HepG2 (cell line): ENCODE data around the gene ITGB2. TPM values are rescaled to one million over a fixed set of nuclear protein-coding genes. Genes with fewer than 3 reads are reported as not detected.

Experiments
- ATAC-seq: fragments of 200-7000 bp; cut with Tn5 transposase; 3 replicates; pipeline ENCODE4 v1.9.1; 2020; ENCODE audit warnings: mild to moderate bottlenecking, moderate library complexity
- BruUV-seq: library from RNA; stranded (reverse); fragments of 400-500 nt; replicated peaks from 2 replicates; lab custom pipeline; 2021; lab: Mats Ljungman, UMichigan
- CTCF ChIA-PET: fragments of 300-600 bp; formaldehyde crosslinking; extraction: SDS; loops from one replicate; lab custom pipeline; 2021; ENCODE audit warnings: low total read pairs, inconsistent platforms, low intra/inter-chr PET ratio; lab: Yijun Ruan, JAX
- POLR2A ChIA-PET: fragments of 350-600 bp; sonication (Branson Sonifier 250); formaldehyde crosslinking; loops from one replicate; lab custom pipeline; 2020; ENCODE audit warnings: antibody characterized with exemption, inconsistent platforms; lab: Yijun Ruan, JAX
- DNase-seq: peaks from one replicate; pipeline ENCODE4 v3.0.0-alpha.2; 2015; ENCODE audit warnings: low spot score
- FAIRE-seq: peaks from 3 replicates; lab custom pipeline; 2011; peaks lifted over from hg19 to GRCh38; lab: Jason Lieb, UNC
- H2AFZ ChIP-seq: one replicate; pipeline ENCODE4 v1.6.1; 2011; ENCODE audit warnings: low read length, inconsistent platforms
- H3K27ac ChIP-seq: fragments of 300-600 bp; 3 replicates; pipeline ENCODE4 v1.8.0; 2011; ENCODE audit warnings: mixed run types, mild to moderate bottlenecking, mixed read lengths, low read length, inconsistent platforms; ENCODE audit not compliant: insufficient read depth; ENCODE audit errors: extremely low read length
- H3K27me3 ChIP-seq, 2 experiments: fragments of 200-600 bp in 1 of 2; 2 replicates in 1 of 2; 3 replicates in 1 of 2; pipeline versions ENCODE4 v1.6.0 to v1.8.0; 2011; ENCODE audit warnings: low read length in 2 of 2, mild to moderate bottlenecking in 2 of 2, moderate library complexity in 2 of 2, inconsistent platforms in 1 of 2; ENCODE audit not compliant: insufficient read depth in 2 of 2, control insufficient read depth in 1 of 2
- H3K36me3 ChIP-seq, 2 experiments: fragments of 200-600 bp in 1 of 2; replicated peaks in 1 of 2; 2 replicates in 1 of 2; 3 replicates in 1 of 2; pipeline versions ENCODE4 v1.5.1 to v1.8.0; 2011; ENCODE audit warnings: low read length in 2 of 2, inconsistent platforms in 1 of 2; ENCODE audit not compliant: insufficient read depth in 2 of 2, control insufficient read depth in 1 of 2
- H3K4me1 ChIP-seq: 2 replicates; pipeline ENCODE4 v1.5.1; 2012; ENCODE audit warnings: low read length, inconsistent platforms; ENCODE audit not compliant: insufficient read depth
- H3K4me2 ChIP-seq: 2 replicates; pipeline ENCODE4 v1.6.0; 2011; ENCODE audit warnings: low read depth, low read length, inconsistent platforms
- H3K4me3 ChIP-seq, 3 experiments: fragments of 200-600 bp in 1 of 3; sonication (generic), shearing (Covaris generic) in 1 of 3; replicated peaks in 1 of 3; 2 replicates each; pipeline ENCODE4 v1.5.1; 2011 to 2016; ENCODE audit warnings: low read length in 3 of 3, inconsistent platforms in 2 of 3, low read depth in 2 of 3, mild to moderate bottlenecking in 2 of 3, control low read depth in 1 of 3, mixed read lengths in 1 of 3; ENCODE audit not compliant: insufficient read depth in 1 of 3
- H3K79me2 ChIP-seq: one replicate; pipeline ENCODE4 v1.6.1; 2011; ENCODE audit warnings: low read length, inconsistent platforms; ENCODE audit not compliant: insufficient read depth
- H3K9ac ChIP-seq: 2 replicates; pipeline ENCODE4 v1.6.0; 2011; ENCODE audit warnings: mild to moderate bottlenecking, low read depth, low read length, inconsistent platforms; ENCODE audit not compliant: insufficient read depth
- H3K9me3 ChIP-seq: 2 replicates; pipeline ENCODE4 v1.5.1; 2012; ENCODE audit warnings: mild to moderate bottlenecking, low read length
- H4K20me1 ChIP-seq: 2 replicates; pipeline ENCODE4 v1.6.0; 2011; ENCODE audit warnings: inconsistent platforms, mild to moderate bottlenecking, low read length, moderate library complexity; ENCODE audit not compliant: insufficient read depth
- CERS6 ChIP-seq: sonication (generic); formaldehyde crosslinking; IDR thresholded peaks from 2 replicates; pipeline ENCODE4 v1.5.0; 2020; ENCODE audit warnings: missing genetic modification reagents
- CREB1 ChIP-seq, 2 experiments: fragments of 450-650 bp in 1 of 2; IDR thresholded peaks; 2 replicates each; pipeline ENCODE4 v1.6.1; 2016 to 2017; ENCODE audit warnings: control low read depth in 1 of 2, mild to moderate bottlenecking in 1 of 2, missing compliant biosample characterization in 1 of 2, missing genetic modification characterization in 1 of 2
- FOXA3 ChIP-seq: IDR thresholded peaks from 2 replicates; pipeline ENCODE4 v1.6.1; 2016; ENCODE audit warnings: missing genetic modification reagents, missing compliant biosample characterization
- HMGXB3 ChIP-seq: sonication (generic); formaldehyde crosslinking; IDR thresholded peaks from 2 replicates; pipeline ENCODE4 v1.4.0; 2020; ENCODE audit warnings: missing genetic modification reagents, borderline replicate concordance
- JUNB ChIP-seq: sonication (generic); formaldehyde crosslinking; IDR thresholded peaks from 2 replicates; pipeline ENCODE4 v1.8.0; 2022; ENCODE audit warnings: missing genetic modification reagents, mild to moderate bottlenecking, borderline replicate concordance
- NR2F1 ChIP-seq, 2 experiments: fragments of 450-650 bp in 1 of 2; formaldehyde crosslinking in 1 of 2; IDR thresholded peaks; 2 replicates each; pipeline versions ENCODE4 v1.5.0 to v1.6.1; 2016 to 2020; ENCODE audit warnings: mild to moderate bottlenecking in 1 of 2, missing compliant biosample characterization in 1 of 2, missing genetic modification reagents in 1 of 2, moderate library complexity in 1 of 2
- RBFOX2 ChIP-seq: fragments of 200-400 bp; formaldehyde crosslinking; IDR thresholded peaks from 2 replicates; pipeline ENCODE4 v1.6.1; 2017; ENCODE audit warnings: low read depth, mild to moderate bottlenecking, low read length
- STAT5B ChIP-seq: sonication (generic); formaldehyde crosslinking; IDR thresholded peaks from 2 replicates; pipeline ENCODE4 v1.4.0; 2020; ENCODE audit warnings: missing genetic modification reagents
- ZC3H13 ChIP-seq: sonication (generic); formaldehyde crosslinking; IDR thresholded peaks from 2 replicates; pipeline ENCODE4 v1.8.1; 2023; ENCODE audit warnings: mild to moderate bottlenecking, missing genetic modification reagents, moderate library complexity
- ZKSCAN5 ChIP-seq: sonication (generic); formaldehyde crosslinking; IDR thresholded peaks from 2 replicates; pipeline ENCODE4 v1.5.1; 2020; ENCODE audit warnings: mild to moderate bottlenecking, missing genetic modification reagents
- ZNF138 ChIP-seq: sonication (generic); formaldehyde crosslinking; IDR thresholded peaks from 2 replicates; pipeline ENCODE4 v1.5.0; 2020; ENCODE audit warnings: mild to moderate bottlenecking, low read depth, missing genetic modification reagents
- ZNF275 ChIP-seq: sonication (generic); formaldehyde crosslinking; IDR thresholded peaks from 2 replicates; pipeline ENCODE4 v1.8.0; 2022; ENCODE audit warnings: missing genetic modification reagents, mild to moderate bottlenecking, inconsistent platforms, borderline replicate concordance
- ZNF567 ChIP-seq: sonication (generic); formaldehyde crosslinking; IDR thresholded peaks from 2 replicates; pipeline ENCODE4 v1.8.1; 2023; ENCODE audit warnings: mild to moderate bottlenecking, missing genetic modification reagents, borderline replicate concordance
- ZNF703 ChIP-seq: sonication (generic); formaldehyde crosslinking; IDR thresholded peaks from 2 replicates; pipeline ENCODE4 v1.5.1; 2020; ENCODE audit warnings: missing genetic modification reagents, mild to moderate bottlenecking, moderate library complexity, borderline replicate concordance
- ZZZ3 ChIP-seq: sonication (generic); formaldehyde crosslinking; IDR thresholded peaks from 2 replicates; pipeline ENCODE4 v1.4.0; 2020; ENCODE audit warnings: missing genetic modification reagents, mild to moderate bottlenecking, borderline replicate concordance
- WGBS: methylation state at CpG from one replicate; pipeline ENCODE4 v1.1.6; 2017; ENCODE audit warnings: low lambda C conversion rate; 5-methylcytosine and 5-hydroxymethylcytosine counted together
- in situ Hi-C: cut with HindIII; loops from 2 replicates; pipeline ENCODE4 v1.10.0; 2017; ENCODE audit warnings: low pct_unique_long_range_greater_than_20kb; ENCODE audit not compliant: extremely low pct_ligation_motif_present
- intact Hi-C: fragments of 100-400 bp; cut with micrococcal nuclease; formaldehyde crosslinking; loops from one replicate; pipeline ENCODE4 v1.10.0; 2022; ENCODE audit not compliant: unreplicated experiment
- polyA plus RNA-seq, 8 experiments: library from polyadenylated mRNA; depleted of rRNA in 3 of 8; stranded (reverse) in 7 of 8; unstranded in 1 of 8; fragments of >200 nt; fragmentation: Illumina TruSeq in 4 of 8; extraction: Trizol in 4 of 8; gene quantifications; 2 replicates each; pipeline versions ENCODE4 v1.2.1 to v1.2.3, GENCODE V29; 2011 to 2016; ENCODE audit warnings: low read depth in 4 of 8, missing spikeins in 1 of 8, mixed read lengths in 1 of 8; ENCODE audit not compliant: insufficient read depth in 1 of 8
- total RNA-seq, 5 experiments: library from RNA; depleted of rRNA; stranded (reverse); fragments of >200 nt; fragmentation: Illumina TruSeq; extraction: Trizol; gene quantifications; 2 replicates each; pipeline ENCODE4 v1.2.3, GENCODE V29; 2016; ENCODE audit warnings: low read depth in 1 of 5

ITGB2 gene
- total and polyA plus RNA-seq, 2 of the 13 experiments (the other 11 are each of a cell fraction or from before 2014, with no cell fraction given): 4.2 to 18.0 TPM

GRCh38 chr21:44871576-44872269 lies 49.0 kb downstream of the ITGB2 start:
- intact Hi-C loops: loop anchor here (2.0 to 5.0 kb wide), 2 partner anchors 25 to 69 kb away; partner anchors contain the start of gene UBE2G2
- CTCF ChIA-PET: no interaction called here
- POLR2A ChIA-PET: interaction anchor here (0.9 to 3.8 kb wide), 11 partner anchors 9 to 113 kb away, joined by 3 to 50 read pairs (median 5); partner anchors contain the start of gene UBE2G2
- Histone ChIP-seq H3K4me2 (peak overlapping the region; percentile 95), H3K79me2 (peaks cover 69% of the 10 kb centered on the region), H3K4me3 (peak overlapping the region; percentile 71 to 94 (median 82)), H2AFZ (no peak overlapping the region), H3K36me3 (peaks cover 6 to 23% of the 10 kb centered on the region in 2 experiments), H4K20me1 (peaks cover 59% of the 10 kb centered on the region), H3K9me3 (no peaks in the 10 kb centered on the region), H3K27me3 (no peaks in the 10 kb centered on the region; a peak in 1 of 5 replicates), H3K27ac (peak overlapping the region; percentile 72), H3K4me1 (peaks cover 74% of the 10 kb centered on the region), H3K9ac (peak overlapping the region; percentile 94)
- ATAC-seq: peak; percentile 26
- peak; percentile 71 for DNase-seq
- FAIRE-seq: no peak
- in situ Hi-C loops: no loop called here
- no TSS peak for BruUV-seq
- WGBS: 4% methylated on average over 11 of the region's 14 CpGs
- TF ChIP-seq ZZZ3: no peak
- no peak for TF ChIP-seq CREB1 (IDR thresholded peaks at IDR 0.05)
- no peak for TF ChIP-seq CREB1 (CRISPR knock-in tag; IDR thresholded peaks at IDR 0.05)
- no peak for TF ChIP-seq ZKSCAN5 (CRISPR knock-in tag)
- TF ChIP-seq STAT5B (CRISPR knock-in tag): no peak
- TF ChIP-seq RBFOX2: 0 out of 2 replicates have a peak, but pooled peaks have one; percentile 46
- peak; percentile 44; the same call in 1 of the 2 replicates for TF ChIP-seq JUNB
- TF ChIP-seq HMGXB3: no peak
- 0 out of 2 replicates have a peak, but pooled peaks have one; percentile 41 for TF ChIP-seq ZNF703 (CRISPR knock-in tag)
- no peak for TF ChIP-seq ZNF138
- TF ChIP-seq ZNF567 (CRISPR knock-in tag): 0 out of 2 replicates have a peak, but pooled peaks have one; percentile 29
- no peak for TF ChIP-seq ZNF275 (CRISPR knock-in tag)
- TF ChIP-seq NR2F1 (CRISPR knock-in tag; IDR thresholded peaks at IDR 0.05): no peak
- TF ChIP-seq ZC3H13 (CRISPR knock-in tag): peak; percentile 46; the same call in 1 of the 2 replicates
- TF ChIP-seq FOXA3 (CRISPR knock-in tag): peak; percentile 6; the same call in 1 of the 2 replicates
- TF ChIP-seq CERS6 (CRISPR knock-in tag): no peak
